Measurements from ENCODE around the gene YBX3. TPM values are rescaled to one million over a fixed set of nuclear protein-coding genes. Genes with fewer than 3 reads are reported as not detected.

YBX3 gene
- total RNA-seq, 5 donors from 2014 or later (not counting 1 experiment from before 2014, with no cell fraction given) = 14.8 to 101 (median 44.2) TPM

DNA sequence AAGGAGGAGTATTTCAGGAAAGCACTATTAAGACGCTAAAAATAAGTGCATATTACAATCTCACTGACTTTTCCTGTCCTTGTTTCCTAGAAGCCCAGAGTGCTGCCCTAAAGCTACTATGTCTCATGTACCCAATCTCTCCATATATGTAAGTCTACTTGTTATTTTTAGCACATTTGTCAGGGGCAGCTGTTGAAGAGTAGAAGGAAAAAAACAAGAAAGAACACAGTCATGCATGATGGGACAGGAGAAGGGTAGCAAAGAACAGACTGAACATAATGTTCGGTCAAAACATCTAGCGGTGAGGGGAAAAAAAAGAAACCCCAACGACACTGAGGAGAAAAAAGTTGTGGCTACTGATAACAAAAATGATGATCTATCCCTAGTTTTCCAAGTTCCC lies 14.3 kb downstream of the YBX3 start:
- Histone ChIP-seq H3K27me3 (replicated peaks in 1 of 2; ENCODE audit: control insufficient read depth in 2 of 2, extremely low read depth in 1 of 2, insufficient read depth in 2 of 2, low read length in 1 of 2) (no peaks in the 10 kb centered on the region), H3K4me1 (ENCODE audit: control insufficient read depth in 1 of 2, extremely low read depth in 1 of 2, insufficient read depth in 2 of 2, low read length in 2 of 2) (no peaks in the 10 kb centered on the region), H3K9me3 (no peaks in the 10 kb centered on the region), H3K27ac (ENCODE audit: low read length) (no peak overlapping the region), H3K36me3 (ENCODE audit: control insufficient read depth in 2 of 2, extremely low read depth in 1 of 2, insufficient read depth in 1 of 2, low read length in 1 of 2) (no peaks in the 10 kb centered on the region), H3K4me3 (ENCODE audit: control insufficient read depth in 1 of 2, extremely low read depth in 1 of 2, low read length in 1 of 2) (no peak overlapping the region)
- no peaks in the 10 kb centered on the region for H3K9me3 Mint-ChIP-seq
- DNase-seq = no peak
- H3K36me3 Mint-ChIP-seq = peaks cover 12% of the 10 kb centered on the region
- H3K4me1 Mint-ChIP-seq = no peaks in the 10 kb centered on the region
- ChIA-PET CTCF (no interaction called here), POLR2A (interaction anchor here (0.7 to 0.8 kb wide), 2 partner anchors 10 to 25 kb away, joined by 3 to 4 read pairs; no protein-coding TSS in a partner anchor)
- H3K4me3 Mint-ChIP-seq = no peak overlapping the region
- whole genome bisulfite sequencing (ENCODE audit: insufficient coverage) = no CpG with 5 or more reads among the region's 4 CpGs
- peaks cover 7 to 19% of the 10 kb centered on the region in 2 donors for H3K27me3 Mint-ChIP-seq
- no peak overlapping the region for H3K27ac Mint-ChIP-seq
- no peak for ATAC-seq (replicated peaks in 1 of 4)

DNA sequence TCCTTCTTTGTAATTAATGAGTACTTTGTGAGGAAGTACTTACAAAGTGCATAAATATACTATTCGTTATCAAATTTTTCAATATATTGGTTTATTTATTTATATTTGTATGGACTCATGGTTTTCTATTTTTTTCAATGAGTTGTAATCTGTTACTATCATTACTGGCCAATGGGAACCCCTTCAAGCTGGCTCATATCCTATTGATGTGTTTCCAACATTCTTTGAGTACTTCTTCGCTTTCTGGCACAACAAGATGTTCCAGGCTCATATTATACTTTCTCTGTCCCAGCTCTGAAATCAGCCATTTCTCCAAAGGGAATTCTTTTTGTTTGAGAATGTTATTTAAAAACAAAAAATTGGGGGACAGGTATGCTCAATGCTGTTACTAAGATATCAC lies 17.5 kb downstream of the YBX3 start:
- no peak for ATAC-seq (replicated peaks in 1 of 4)
- Mint-ChIP-seq H3K4me3 (no peak overlapping the region), H3K9me3 (no peaks in the 10 kb centered on the region), H3K27me3 (peaks cover 7 to 10% of the 10 kb centered on the region in 2 donors), H3K36me3 (peaks cover 5% of the 10 kb centered on the region), H3K4me1 (peaks cover 11 to 12% (median 11%) of the 10 kb centered on the region in 3 donors), H3K27ac (no peak overlapping the region)
- Histone ChIP-seq H3K27ac (ENCODE audit: low read length) (no peak overlapping the region), H3K4me3 (ENCODE audit: control insufficient read depth in 1 of 2, extremely low read depth in 1 of 2, low read length in 1 of 2) (no peak overlapping the region), H3K36me3 (ENCODE audit: control insufficient read depth in 2 of 2, extremely low read depth in 1 of 2, insufficient read depth in 1 of 2, low read length in 1 of 2) (no peaks in the 10 kb centered on the region), H3K4me1 (ENCODE audit: control insufficient read depth in 1 of 2, extremely low read depth in 1 of 2, insufficient read depth in 2 of 2, low read length in 2 of 2) (peaks cover 0 to 3% of the 10 kb centered on the region in 2 experiments), H3K9me3 (no peaks in the 10 kb centered on the region), H3K27me3 (replicated peaks in 1 of 2; ENCODE audit: control insufficient read depth in 2 of 2, extremely low read depth in 1 of 2, insufficient read depth in 2 of 2, low read length in 1 of 2) (no peaks in the 10 kb centered on the region)
- no CpG with 5 or more reads among the region's 2 CpGs for WGBS (ENCODE audit: insufficient coverage)
- CTCF ChIA-PET = no interaction called here
- DNase-seq = no peak
- POLR2A ChIA-PET = no interaction called here

DNA sequence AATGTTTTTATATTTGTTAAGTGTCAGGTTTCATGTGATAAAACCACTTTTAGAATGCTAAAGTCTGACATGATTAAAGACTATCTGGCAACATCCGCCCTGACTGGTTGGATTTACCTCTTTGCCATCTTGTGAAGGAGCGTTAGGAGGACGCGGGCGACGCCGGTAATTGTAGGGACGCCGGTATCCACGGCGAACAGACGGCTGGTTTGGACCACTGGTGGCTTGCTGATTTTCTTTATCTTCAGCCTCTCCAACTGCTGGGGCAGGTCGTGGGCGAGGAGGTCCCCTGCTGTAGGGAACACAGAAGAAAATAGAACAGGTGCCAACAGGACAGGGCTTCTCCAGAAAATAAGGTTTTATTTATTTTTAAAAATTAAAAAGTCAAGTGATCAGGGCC lies 21.3 kb downstream of the YBX3 start:
- Mint-ChIP-seq H3K36me3 (no peaks in the 10 kb centered on the region), H3K27me3 (no peaks in the 10 kb centered on the region), H3K9me3 (no peaks in the 10 kb centered on the region), H3K27ac (no peak overlapping the region), H3K4me3 (no peak overlapping the region), H3K4me1 (peaks cover 13 to 15% (median 13%) of the 10 kb centered on the region in 3 donors)
- Histone ChIP-seq H3K4me3 (ENCODE audit: control insufficient read depth in 1 of 2, extremely low read depth in 1 of 2, low read length in 1 of 2) (no peak overlapping the region), H3K4me1 (ENCODE audit: control insufficient read depth in 1 of 2, extremely low read depth in 1 of 2, insufficient read depth in 2 of 2, low read length in 2 of 2) (peaks cover 0 to 3% of the 10 kb centered on the region in 2 experiments), H3K27me3 (replicated peaks in 1 of 2; ENCODE audit: control insufficient read depth in 2 of 2, extremely low read depth in 1 of 2, insufficient read depth in 2 of 2, low read length in 1 of 2) (no peaks in the 10 kb centered on the region), H3K27ac (ENCODE audit: low read length) (no peak overlapping the region), H3K9me3 (no peaks in the 10 kb centered on the region), H3K36me3 (ENCODE audit: control insufficient read depth in 2 of 2, extremely low read depth in 1 of 2, insufficient read depth in 1 of 2, low read length in 1 of 2) (peaks cover 0 to 2% of the 10 kb centered on the region in 2 donors)
- no peak for DNase-seq
- peak in 1 of 4 experiments; percentile 10 for ATAC-seq (replicated peaks in 1 of 4)
- ChIA-PET POLR2A (no interaction called here), CTCF (no interaction called here)
- 94% methylated on average over 12 of the region's 14 CpGs for WGBS (ENCODE audit: insufficient coverage)

DNA sequence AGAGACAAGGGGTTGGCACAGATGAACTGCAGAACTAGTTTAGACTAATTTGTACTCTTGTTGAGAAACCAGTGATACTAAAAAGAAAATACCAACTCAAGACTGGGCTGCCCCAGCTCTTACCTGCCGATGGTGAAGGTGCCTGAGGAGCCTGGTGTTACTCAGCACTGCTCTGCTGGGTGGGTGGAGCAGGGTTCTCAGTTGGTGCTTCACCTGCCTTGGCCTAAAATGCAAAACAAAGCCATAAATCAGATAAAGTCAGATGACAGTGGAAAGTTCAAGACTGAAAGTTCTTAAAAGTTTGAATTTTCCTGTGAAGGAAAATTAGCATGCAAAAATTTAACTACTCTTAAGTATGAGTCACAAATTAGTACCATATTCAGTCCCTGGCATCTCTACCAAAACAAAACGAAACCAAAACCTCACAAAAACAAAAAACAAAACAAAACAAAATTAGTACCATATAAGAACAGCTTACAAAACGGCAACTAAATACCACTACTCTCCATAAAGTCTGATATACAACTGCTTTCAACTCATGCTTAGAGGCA lies 21.9 kb downstream of the YBX3 start:
- CTCF ChIA-PET = interaction anchor here in 1 of 2 donors (1.0 kb wide), 1 partner anchor 88 kb away, joined by 3 read pairs; the partner anchor contains the start of gene MAGOHB

DNA sequence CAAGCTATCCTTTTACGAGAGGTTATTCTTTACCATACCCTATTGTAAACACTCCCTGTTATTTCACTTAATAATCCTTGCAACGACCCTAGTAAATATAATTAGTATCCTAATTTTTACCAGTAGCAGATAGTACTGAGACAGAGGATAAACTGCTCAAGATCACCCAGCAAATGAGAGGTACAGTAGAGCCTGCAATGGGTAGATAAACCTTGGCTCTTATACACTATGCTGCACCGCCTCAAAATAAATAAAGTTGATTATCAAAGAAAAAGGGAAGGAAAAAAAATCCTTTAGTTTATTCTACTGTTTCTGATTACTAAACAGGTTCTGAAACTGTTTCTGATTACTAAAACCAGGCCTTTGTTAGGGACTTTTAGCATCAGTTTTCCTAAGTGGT lies 22.5 kb downstream of the YBX3 start:
- no peaks in the 10 kb centered on the region for H3K27me3 ChIP-seq (replicated peaks in 1 of 2; ENCODE audit: control insufficient read depth in 2 of 2, extremely low read depth in 1 of 2, insufficient read depth in 2 of 2, low read length in 1 of 2)
- peaks cover 13 to 15% (median 13%) of the 10 kb centered on the region in 3 donors for H3K4me1 Mint-ChIP-seq
- ChIA-PET CTCF (interaction anchor here in 1 of 2 donors (1.0 kb wide), 1 partner anchor 88 kb away, joined by 3 read pairs; the partner anchor contains the start of gene MAGOHB), POLR2A (interaction anchor here (0.5 to 0.6 kb wide), 2 partner anchors 289 to 1085 kb away, joined by 3 read pairs; no protein-coding TSS in a partner anchor)
- WGBS (ENCODE audit: insufficient coverage) = no CpG with 5 or more reads among the region's 3 CpGs
- ATAC-seq (replicated peaks in 1 of 4) (no peak), DNase-seq (no peak)
- H3K36me3 ChIP-seq (ENCODE audit: control insufficient read depth in 2 of 2, extremely low read depth in 1 of 2, insufficient read depth in 1 of 2, low read length in 1 of 2) = peaks cover 0 to 2% of the 10 kb centered on the region in 2 donors
- no peaks in the 10 kb centered on the region for H3K9me3 ChIP-seq
- no peak overlapping the region for H3K4me3 ChIP-seq (ENCODE audit: control insufficient read depth in 1 of 2, extremely low read depth in 1 of 2, low read length in 1 of 2)
- peaks cover 0 to 3% of the 10 kb centered on the region in 2 experiments for H3K4me1 ChIP-seq (ENCODE audit: control insufficient read depth in 1 of 2, extremely low read depth in 1 of 2, insufficient read depth in 2 of 2, low read length in 2 of 2)
- H3K36me3 Mint-ChIP-seq = no peaks in the 10 kb centered on the region
- H3K9me3 Mint-ChIP-seq = no peaks in the 10 kb centered on the region
- H3K4me3 Mint-ChIP-seq = no peak overlapping the region
- peak overlapping the region; percentile 3 for H3K27ac ChIP-seq (ENCODE audit: low read length)
- H3K27me3 Mint-ChIP-seq = no peaks in the 10 kb centered on the region
- no peak overlapping the region for H3K27ac Mint-ChIP-seq

More for the DNA sequence above, 21.9 kb downstream of the YBX3 start:
- H3K27ac ChIP-seq (ENCODE audit: low read length) = peak overlapping the region; percentile 3
- H3K9me3 ChIP-seq = no peaks in the 10 kb centered on the region
- H3K27me3 ChIP-seq (replicated peaks in 1 of 2; ENCODE audit: control insufficient read depth in 2 of 2, extremely low read depth in 1 of 2, insufficient read depth in 2 of 2, low read length in 1 of 2) = no peaks in the 10 kb centered on the region
- Mint-ChIP-seq H3K4me3 (peak overlapping the region in 2 of 3 donors; percentile 11 to 22), H3K36me3 (no peaks in the 10 kb centered on the region), H3K27me3 (no peaks in the 10 kb centered on the region), H3K9me3 (no peaks in the 10 kb centered on the region), H3K4me1 (peaks cover 13 to 15% (median 13%) of the 10 kb centered on the region in 3 donors), H3K27ac (peak overlapping the region; percentile 36 to 91)
- POLR2A ChIA-PET = no interaction called here
- H3K4me3 ChIP-seq (ENCODE audit: control insufficient read depth in 1 of 2, extremely low read depth in 1 of 2, low read length in 1 of 2) = no peak overlapping the region
- H3K36me3 ChIP-seq (ENCODE audit: control insufficient read depth in 2 of 2, extremely low read depth in 1 of 2, insufficient read depth in 1 of 2, low read length in 1 of 2) = peaks cover 0 to 2% of the 10 kb centered on the region in 2 donors
- WGBS (ENCODE audit: insufficient coverage) = 20% methylated on average over 2 of the region's 3 CpGs
- H3K4me1 ChIP-seq (ENCODE audit: control insufficient read depth in 1 of 2, extremely low read depth in 1 of 2, insufficient read depth in 2 of 2, low read length in 2 of 2) = peaks cover 0 to 3% of the 10 kb centered on the region in 2 experiments
- ATAC-seq (replicated peaks in 1 of 4) (peak in 3 of 4 experiments; percentile 46 to 53 (median 52)), DNase-seq (peak in 1 of 35 experiments; percentile 21)

DNA sequence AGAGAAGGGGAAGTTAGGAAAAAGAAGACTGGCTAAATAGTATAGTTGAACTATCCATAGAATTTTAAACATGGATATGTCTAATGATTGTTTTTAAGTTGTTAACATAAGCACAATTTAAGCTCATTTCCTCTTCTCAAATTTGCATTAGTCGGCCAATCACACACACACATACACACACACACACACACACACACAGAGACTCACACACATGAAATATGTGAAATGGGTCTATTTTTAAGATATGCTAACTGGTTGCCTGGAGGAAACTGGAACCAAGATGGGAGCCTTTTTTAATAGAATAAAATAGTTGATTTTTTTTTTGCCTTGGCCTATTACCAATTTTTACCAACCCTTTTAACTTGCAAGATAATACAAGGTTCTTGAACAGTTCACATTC lies 25.3 kb downstream of the YBX3 start:
- Histone ChIP-seq H3K4me1 (ENCODE audit: control insufficient read depth in 1 of 2, extremely low read depth in 1 of 2, insufficient read depth in 2 of 2, low read length in 2 of 2) (peaks cover 0 to 3% of the 10 kb centered on the region in 2 experiments), H3K36me3 (ENCODE audit: control insufficient read depth in 2 of 2, extremely low read depth in 1 of 2, insufficient read depth in 1 of 2, low read length in 1 of 2) (peaks cover 0 to 2% of the 10 kb centered on the region in 2 donors), H3K9me3 (no peaks in the 10 kb centered on the region), H3K27ac (ENCODE audit: low read length) (no peak overlapping the region), H3K27me3 (replicated peaks in 1 of 2; ENCODE audit: control insufficient read depth in 2 of 2, extremely low read depth in 1 of 2, insufficient read depth in 2 of 2, low read length in 1 of 2) (no peaks in the 10 kb centered on the region), H3K4me3 (ENCODE audit: control insufficient read depth in 1 of 2, extremely low read depth in 1 of 2, low read length in 1 of 2) (no peak overlapping the region)
- ChIA-PET CTCF (interaction anchor here (0.5 to 0.8 kb wide), 4 partner anchors 40 to 577 kb away, joined by 3 to 7 read pairs (median 3); no protein-coding TSS in a partner anchor), POLR2A (no interaction called here)
- H3K9me3 Mint-ChIP-seq = no peaks in the 10 kb centered on the region
- WGBS (ENCODE audit: insufficient coverage) = no CpG with 5 or more reads among the region's 1 CpG
- DNase-seq (no peak), ATAC-seq (replicated peaks in 1 of 4) (no peak)
- H3K36me3 Mint-ChIP-seq = no peaks in the 10 kb centered on the region
- peaks cover 13 to 15% (median 13%) of the 10 kb centered on the region in 3 donors for H3K4me1 Mint-ChIP-seq
- no peaks in the 10 kb centered on the region for H3K27me3 Mint-ChIP-seq
- H3K4me3 Mint-ChIP-seq = no peak overlapping the region
- H3K27ac Mint-ChIP-seq = no peak overlapping the region
